GM12892 (cell line): Measurements from ENCODE around the gene MORC2.

Source experiments
- POLR2A ChIP-seq: IDR thresholded peaks from 2 replicates; pipeline ENCODE4 v1.6.1; 2011; ENCODE audit warnings: low read depth, low read length, control low read depth
- POLR2AphosphoS5 ChIP-seq: IDR thresholded peaks from 2 replicates; pipeline ENCODE4 v1.6.1; 2011; ENCODE audit warnings: low read depth, low read length, control low read depth
- TAF1 ChIP-seq: IDR thresholded peaks from 2 replicates; pipeline ENCODE4 v1.6.1; 2011; ENCODE audit warnings: low read depth, mild to moderate bottlenecking, control low read depth, low read length, borderline replicate concordance

- TF ChIP-seq POLR2AphosphoS5: no peak
- TF ChIP-seq POLR2A: no peak
- TF ChIP-seq TAF1: no peak
Observed at GRCh38 chr22:30970356-30970746, 1.8 kb upstream of the MORC2 start.
